ENCODE data around the gene FAM118B. TPM values are rescaled to one million over a fixed set of nuclear protein-coding genes. Genes with fewer than 3 reads are reported as not detected.

The FAM118B gene
- total RNA-seq, 1 donor from 2014 or later = 28.3 TPM

DNA sequence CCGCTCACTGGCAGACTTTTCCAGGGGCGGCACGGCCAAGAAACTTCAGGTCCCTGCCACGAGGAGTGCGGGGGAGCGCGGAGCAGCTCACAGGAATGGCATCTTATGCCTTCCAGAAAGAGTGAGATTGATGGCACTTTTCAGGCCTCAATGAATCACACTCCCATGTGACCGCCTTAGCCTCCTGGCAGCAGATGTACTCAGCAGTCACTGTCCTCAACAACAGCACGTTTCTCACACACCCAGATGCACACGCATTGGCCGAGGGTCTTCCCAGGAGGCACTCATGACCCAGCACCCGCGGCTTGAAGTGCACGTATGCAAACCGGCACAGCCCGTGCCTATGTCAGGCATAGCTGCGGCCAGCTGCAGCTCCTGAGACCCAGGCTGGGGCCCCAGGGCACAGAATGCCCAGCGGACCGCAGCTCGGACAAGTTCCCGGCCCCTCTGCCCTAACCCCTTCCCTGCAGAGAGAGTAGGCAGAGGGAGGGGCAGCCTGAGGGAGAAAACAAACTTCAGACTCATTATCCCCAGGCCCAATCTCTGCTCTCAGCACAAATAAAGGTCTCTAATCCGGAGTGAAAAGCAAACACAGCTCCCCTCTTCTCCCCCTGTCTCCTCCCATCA is 48.4 kb upstream of the FAM118B start:
- peak overlapping the region; percentile 75 for H3K4me2 ChIP-seq (ENCODE audit: low read length)
- no peaks in the 10 kb centered on the region for H3K9me3 ChIP-seq (ENCODE audit: insufficient read depth, low read depth, low read length)
- no peaks in the 10 kb centered on the region for H3K36me3 ChIP-seq (ENCODE audit: insufficient read depth, low read length)
- peaks cover 3% of the 10 kb centered on the region for H3K4me1 Mint-ChIP-seq (ENCODE audit: low read depth, unreplicated experiment)
- peaks cover 17% of the 10 kb centered on the region for H3K27me3 Mint-ChIP-seq (ENCODE audit: low read depth, unreplicated experiment)
- H4K20me1 ChIP-seq (ENCODE audit: insufficient read depth, low read length) = no peaks in the 10 kb centered on the region
- no peak overlapping the region for H3K27ac ChIP-seq (ENCODE audit: low read depth, low read length)
- FAIRE-seq (peak; percentile 88), DNase-seq (ENCODE audit: low read depth) (peak; percentile 92)
- no peaks in the 10 kb centered on the region for H3K79me2 ChIP-seq (ENCODE audit: insufficient read depth, low read length)
- peaks cover 15% of the 10 kb centered on the region for H3K4me1 ChIP-seq (ENCODE audit: insufficient read depth, low read length)
- H3K9ac ChIP-seq (ENCODE audit: low read length) = peak overlapping the region; percentile 60
- H3K4me3 ChIP-seq (ENCODE audit: insufficient read depth, low read depth, low read length) = peak overlapping the region; percentile 3
- H3K36me3 Mint-ChIP-seq (ENCODE audit: low read depth, unreplicated experiment) = no peaks in the 10 kb centered on the region
- H3K27me3 ChIP-seq (ENCODE audit: insufficient read depth, low read length) = peaks cover 10% of the 10 kb centered on the region
- no peak overlapping the region for H3K27ac Mint-ChIP-seq (ENCODE audit: unreplicated experiment)
- peak overlapping the region; percentile 67 for H2AFZ ChIP-seq (ENCODE audit: low read depth, low read length)
- no peak overlapping the region for H3K4me3 Mint-ChIP-seq (ENCODE audit: unreplicated experiment)
- no peaks in the 10 kb centered on the region for H3K9me3 Mint-ChIP-seq (ENCODE audit: unreplicated experiment)
- TF ChIP-seq EZH2 (IDR thresholded peaks at IDR 0.05; ENCODE audit: insufficient read depth, low read length) = no peak
- TF ChIP-seq, protein P1, sequence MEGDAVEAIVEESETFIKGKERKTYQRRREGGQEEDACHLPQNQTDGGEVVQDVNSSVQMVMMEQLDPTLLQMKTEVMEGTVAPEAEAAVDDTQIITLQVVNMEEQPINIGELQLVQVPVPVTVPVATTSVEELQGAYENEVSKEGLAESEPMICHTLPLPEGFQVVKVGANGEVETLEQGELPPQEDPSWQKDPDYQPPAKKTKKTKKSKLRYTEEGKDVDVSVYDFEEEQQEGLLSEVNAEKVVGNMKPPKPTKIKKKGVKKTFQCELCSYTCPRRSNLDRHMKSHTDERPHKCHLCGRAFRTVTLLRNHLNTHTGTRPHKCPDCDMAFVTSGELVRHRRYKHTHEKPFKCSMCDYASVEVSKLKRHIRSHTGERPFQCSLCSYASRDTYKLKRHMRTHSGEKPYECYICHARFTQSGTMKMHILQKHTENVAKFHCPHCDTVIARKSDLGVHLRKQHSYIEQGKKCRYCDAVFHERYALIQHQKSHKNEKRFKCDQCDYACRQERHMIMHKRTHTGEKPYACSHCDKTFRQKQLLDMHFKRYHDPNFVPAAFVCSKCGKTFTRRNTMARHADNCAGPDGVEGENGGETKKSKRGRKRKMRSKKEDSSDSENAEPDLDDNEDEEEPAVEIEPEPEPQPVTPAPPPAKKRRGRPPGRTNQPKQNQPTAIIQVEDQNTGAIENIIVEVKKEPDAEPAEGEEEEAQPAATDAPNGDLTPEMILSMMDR (IDR thresholded peaks at IDR 0.05; ENCODE audit: insufficient read depth, low read depth, low read length) = no peak

DNA sequence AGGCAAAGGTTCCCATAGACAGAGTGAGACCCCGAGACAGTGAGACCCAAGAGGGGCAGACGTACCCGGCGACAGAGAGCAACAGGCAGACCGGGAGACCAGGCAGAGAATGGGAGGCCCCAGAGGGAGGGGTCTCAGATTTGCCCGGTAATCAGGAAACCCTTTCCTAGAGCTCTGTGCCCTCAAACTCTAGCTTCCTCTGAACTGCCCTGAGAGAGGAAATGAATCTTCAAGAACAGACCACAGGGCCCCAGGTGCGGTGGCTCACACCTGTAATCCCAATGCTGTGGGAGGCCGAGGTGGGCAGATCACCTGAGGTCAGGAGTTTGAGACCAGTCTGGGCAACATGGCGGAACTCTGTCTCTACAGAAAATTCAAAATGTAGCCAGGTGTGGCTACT is 47.8 kb upstream of the FAM118B start:
- H3K36me3 Mint-ChIP-seq (ENCODE audit: low read depth, unreplicated experiment) = no peaks in the 10 kb centered on the region
- no peak overlapping the region for H3K27ac ChIP-seq (ENCODE audit: low read depth, low read length)
- H3K4me1 Mint-ChIP-seq (ENCODE audit: low read depth, unreplicated experiment) = peaks cover 3% of the 10 kb centered on the region
- peaks cover 8% of the 10 kb centered on the region for H3K27me3 ChIP-seq (ENCODE audit: insufficient read depth, low read length)
- H3K4me3 ChIP-seq (ENCODE audit: insufficient read depth, low read depth, low read length) = no peak overlapping the region
- DNase-seq (ENCODE audit: low read depth) (no peak), FAIRE-seq (no peak)
- H3K36me3 ChIP-seq (ENCODE audit: insufficient read depth, low read length) = no peaks in the 10 kb centered on the region
- no peak overlapping the region for H3K4me2 ChIP-seq (ENCODE audit: low read length)
- no peaks in the 10 kb centered on the region for H3K9me3 ChIP-seq (ENCODE audit: insufficient read depth, low read depth, low read length)
- peaks cover 17% of the 10 kb centered on the region for H3K27me3 Mint-ChIP-seq (ENCODE audit: low read depth, unreplicated experiment)
- TF ChIP-seq EZH2 (IDR thresholded peaks at IDR 0.05; ENCODE audit: insufficient read depth, low read length) = no peak
- TF ChIP-seq, protein P1 (IDR thresholded peaks at IDR 0.05; ENCODE audit: insufficient read depth, low read depth, low read length) = no peak
- no peak overlapping the region for H3K4me3 Mint-ChIP-seq (ENCODE audit: unreplicated experiment)
- no peak overlapping the region for H2AFZ ChIP-seq (ENCODE audit: low read depth, low read length)
- no peaks in the 10 kb centered on the region for H3K9me3 Mint-ChIP-seq (ENCODE audit: unreplicated experiment)
- no peaks in the 10 kb centered on the region for H3K79me2 ChIP-seq (ENCODE audit: insufficient read depth, low read length)
- peaks cover 15% of the 10 kb centered on the region for H3K4me1 ChIP-seq (ENCODE audit: insufficient read depth, low read length)
- H3K27ac Mint-ChIP-seq (ENCODE audit: unreplicated experiment) = no peak overlapping the region
- no peaks in the 10 kb centered on the region for H4K20me1 ChIP-seq (ENCODE audit: insufficient read depth, low read length)
- peak overlapping the region; percentile 29 for H3K9ac ChIP-seq (ENCODE audit: low read length)

DNA sequence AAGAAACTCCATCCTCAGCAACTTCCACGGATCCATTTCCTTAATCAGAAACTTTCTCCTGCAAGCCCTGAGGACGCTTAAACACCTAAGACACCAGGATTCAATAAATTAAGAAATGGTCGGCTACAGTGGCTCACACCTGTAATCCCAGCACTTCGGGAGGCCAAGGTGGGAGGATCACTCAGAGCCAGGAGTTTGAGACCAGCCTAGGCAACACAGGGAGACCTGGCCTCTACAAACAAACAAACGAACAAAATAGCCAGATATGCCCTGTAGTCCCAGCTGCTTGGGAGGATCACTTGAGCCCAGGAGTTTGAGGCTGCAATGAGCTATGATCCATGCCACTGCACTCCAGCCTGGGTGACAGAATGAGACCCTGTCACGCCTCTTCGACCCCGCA is 46.8 kb upstream of the FAM118B start:
- Histone ChIP-seq H3K9me3 (ENCODE audit: insufficient read depth, low read depth, low read length) (no peaks in the 10 kb centered on the region), H3K27ac (ENCODE audit: low read depth, low read length) (no peak overlapping the region), H3K36me3 (ENCODE audit: insufficient read depth, low read length) (no peaks in the 10 kb centered on the region), H3K9ac (ENCODE audit: low read length) (no peak overlapping the region), H3K4me2 (ENCODE audit: low read length) (no peak overlapping the region), H3K79me2 (ENCODE audit: insufficient read depth, low read length) (no peaks in the 10 kb centered on the region), H3K4me3 (ENCODE audit: insufficient read depth, low read depth, low read length) (no peak overlapping the region), H3K4me1 (ENCODE audit: insufficient read depth, low read length) (peaks cover 15% of the 10 kb centered on the region), H4K20me1 (ENCODE audit: insufficient read depth, low read length) (no peaks in the 10 kb centered on the region), H3K27me3 (ENCODE audit: insufficient read depth, low read length) (peaks cover 2% of the 10 kb centered on the region), H2AFZ (ENCODE audit: low read depth, low read length) (no peak overlapping the region)
- Mint-ChIP-seq H3K27ac (ENCODE audit: unreplicated experiment) (no peak overlapping the region), H3K4me3 (ENCODE audit: unreplicated experiment) (no peak overlapping the region), H3K27me3 (ENCODE audit: low read depth, unreplicated experiment) (peaks cover 17% of the 10 kb centered on the region), H3K9me3 (ENCODE audit: unreplicated experiment) (no peaks in the 10 kb centered on the region), H3K36me3 (ENCODE audit: low read depth, unreplicated experiment) (no peaks in the 10 kb centered on the region), H3K4me1 (ENCODE audit: low read depth, unreplicated experiment) (peaks cover 3% of the 10 kb centered on the region)
- TF ChIP-seq, protein P1 (IDR thresholded peaks at IDR 0.05; ENCODE audit: insufficient read depth, low read depth, low read length) = no peak
- no peak for TF ChIP-seq EZH2 (IDR thresholded peaks at IDR 0.05; ENCODE audit: insufficient read depth, low read length)
- FAIRE-seq (no peak), DNase-seq (ENCODE audit: low read depth) (no peak)

Data from astrocyte (in vitro differentiated cells and primary cell).